ENCODE measurements around the gene ORC5. TPM values are rescaled to one million over a fixed set of nuclear protein-coding genes. Genes with fewer than 3 reads are reported as not detected.

Gene ORC5
- total RNA-seq, 3 donors from 2014 or later (not counting 1 experiment from before 2014, with no cell fraction given): 7.3 to 13.6 (median 11.8) TPM

DNA sequence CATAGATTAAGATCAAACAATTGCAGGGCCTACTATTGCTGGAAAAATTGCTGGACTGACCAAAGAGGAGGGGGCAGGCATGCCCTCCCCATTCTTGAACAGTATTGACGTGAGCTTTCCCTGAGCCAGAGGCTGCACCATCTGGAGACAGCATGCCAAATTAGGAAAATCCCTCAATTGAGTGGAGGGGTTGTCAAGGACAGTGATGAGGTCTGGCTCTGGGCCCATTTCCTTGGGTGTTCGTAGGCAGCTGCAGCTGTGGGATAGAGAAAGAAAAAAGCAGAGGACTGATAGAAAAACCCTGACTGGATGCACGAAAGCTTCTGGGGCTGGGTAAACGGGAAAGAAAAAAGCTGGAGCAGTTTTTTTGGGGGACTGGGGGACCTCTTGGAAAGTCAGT lies 22.8 kb upstream of the ORC5 start:
- H3K4me3 Mint-ChIP-seq: no peak overlapping the region
- no peak overlapping the region for H3K27ac ChIP-seq (ENCODE audit: low read length)
- H3K4me1 Mint-ChIP-seq: no peaks in the 10 kb centered on the region
- DNase-seq (no peak), ATAC-seq (no peak)
- no peaks in the 10 kb centered on the region for H3K36me3 Mint-ChIP-seq
- H3K27ac Mint-ChIP-seq: no peak overlapping the region
- no peaks in the 10 kb centered on the region for H3K9me3 ChIP-seq (ENCODE audit: control insufficient read depth, insufficient read depth, low read length)
- H3K36me3 ChIP-seq (ENCODE audit: control insufficient read depth, insufficient read depth, low read length): no peaks in the 10 kb centered on the region
- H3K4me1 ChIP-seq (ENCODE audit: control insufficient read depth, insufficient read depth, low read length): peaks cover 5% of the 10 kb centered on the region
- TF ChIP-seq CTCF (IDR thresholded peaks at IDR 0.05): no peak
- no peaks in the 10 kb centered on the region for H3K9me3 Mint-ChIP-seq
- H3K4me3 ChIP-seq (ENCODE audit: low read length): no peak overlapping the region
- no peaks in the 10 kb centered on the region for H3K27me3 ChIP-seq (ENCODE audit: control insufficient read depth, insufficient read depth, low read length)
- intact Hi-C loops (cut with micrococcal nuclease): loop anchor here (1.0 kb wide), 1 partner anchor 618 kb away; no protein-coding TSS in a partner anchor
- H3K27me3 Mint-ChIP-seq (ENCODE audit: low read depth in 2 of 2): peaks cover 21 to 25% of the 10 kb centered on the region in 2 donors
- 34% methylated on average over 4 of the region's 4 CpGs for WGBS (ENCODE audit: insufficient coverage)

DNA sequence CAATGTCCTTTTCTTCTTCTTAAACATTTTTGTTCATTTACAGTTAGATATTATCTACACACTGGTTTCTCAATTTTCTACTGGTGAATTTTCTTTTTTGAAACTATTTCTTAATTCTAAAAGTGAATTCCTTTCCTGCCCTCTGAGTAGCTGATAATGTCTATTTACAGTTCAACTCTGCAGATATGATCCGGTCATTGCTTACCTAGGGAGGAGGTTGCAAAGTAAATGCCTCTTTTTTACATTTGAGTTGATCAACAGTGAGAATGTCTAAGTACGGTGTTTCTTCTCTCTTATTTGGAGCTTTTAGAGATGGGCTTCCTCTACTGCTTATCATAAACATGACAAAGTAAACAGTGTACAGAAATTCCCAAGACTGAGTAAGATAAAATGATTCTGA lies 20.6 kb upstream of the ORC5 start:
- H3K36me3 Mint-ChIP-seq: no peaks in the 10 kb centered on the region
- H3K4me3 ChIP-seq (ENCODE audit: low read length): no peak overlapping the region
- no peak for ATAC-seq
- no peaks in the 10 kb centered on the region for H3K9me3 ChIP-seq (ENCODE audit: control insufficient read depth, insufficient read depth, low read length)
- 100% methylated on average over 1 of the region's 2 CpGs for WGBS (ENCODE audit: insufficient coverage)
- H3K27me3 Mint-ChIP-seq (ENCODE audit: low read depth in 2 of 2): peaks cover 28 to 42% of the 10 kb centered on the region in 2 donors
- no peaks in the 10 kb centered on the region for H3K9me3 Mint-ChIP-seq
- peaks cover 3% of the 10 kb centered on the region for H3K27me3 ChIP-seq (ENCODE audit: control insufficient read depth, insufficient read depth, low read length)
- no peak for TF ChIP-seq CTCF (IDR thresholded peaks at IDR 0.05)
- H3K36me3 ChIP-seq (ENCODE audit: control insufficient read depth, insufficient read depth, low read length): no peaks in the 10 kb centered on the region
- DNase-seq: no peak
- H3K4me3 Mint-ChIP-seq: no peak overlapping the region
- no peak overlapping the region for H3K27ac ChIP-seq (ENCODE audit: low read length)
- H3K4me1 Mint-ChIP-seq: no peaks in the 10 kb centered on the region
- H3K4me1 ChIP-seq (ENCODE audit: control insufficient read depth, insufficient read depth, low read length): peaks cover 5% of the 10 kb centered on the region
- intact Hi-C loops (cut with micrococcal nuclease): no loop called here
- H3K27ac Mint-ChIP-seq: no peak overlapping the region

DNA sequence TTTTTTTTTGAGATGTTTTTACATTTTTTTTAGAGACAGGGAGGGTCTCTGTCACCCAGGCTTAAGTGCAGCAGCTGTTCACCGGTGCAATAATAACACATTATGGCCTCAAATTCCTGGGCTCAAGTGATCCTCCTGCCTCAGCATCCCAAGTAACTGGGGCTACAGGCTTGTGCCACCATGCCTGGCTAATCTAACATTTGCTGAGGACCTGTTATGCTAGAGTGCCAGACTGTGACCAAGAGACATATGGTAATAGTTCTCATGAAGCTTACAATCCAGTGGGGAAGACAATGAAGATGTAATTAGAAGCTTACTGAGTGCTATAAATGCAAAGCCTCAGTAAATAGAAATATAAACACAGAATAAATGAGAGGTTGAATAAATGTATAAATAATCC lies 17.6 kb upstream of the ORC5 start:
- H3K4me3 ChIP-seq (ENCODE audit: low read length): no peak overlapping the region
- TF ChIP-seq CTCF (IDR thresholded peaks at IDR 0.05): no peak
- no peaks in the 10 kb centered on the region for H3K4me1 ChIP-seq (ENCODE audit: control insufficient read depth, insufficient read depth, low read length)
- intact Hi-C loops (cut with micrococcal nuclease): no loop called here
- no peaks in the 10 kb centered on the region for H3K4me1 Mint-ChIP-seq
- no peak overlapping the region for H3K27ac ChIP-seq (ENCODE audit: low read length)
- no peak overlapping the region for H3K4me3 Mint-ChIP-seq
- 92% methylated on average over 1 of the region's 1 CpG for WGBS (ENCODE audit: insufficient coverage)
- H3K27me3 ChIP-seq (ENCODE audit: control insufficient read depth, insufficient read depth, low read length): peaks cover 8% of the 10 kb centered on the region
- peaks cover 0 to 3% of the 10 kb centered on the region in 2 donors for H3K9me3 Mint-ChIP-seq
- H3K36me3 Mint-ChIP-seq: peaks cover under 1% of the 10 kb centered on the region
- peaks cover 26 to 54% of the 10 kb centered on the region in 2 donors for H3K27me3 Mint-ChIP-seq (ENCODE audit: low read depth in 2 of 2)
- no peak for ATAC-seq
- no peak overlapping the region for H3K27ac Mint-ChIP-seq
- H3K9me3 ChIP-seq (ENCODE audit: control insufficient read depth, insufficient read depth, low read length): peaks cover under 1% of the 10 kb centered on the region
- no peaks in the 10 kb centered on the region for H3K36me3 ChIP-seq (ENCODE audit: control insufficient read depth, insufficient read depth, low read length)
- DNase-seq: no peak

GRCh38 chr7:104217620-104218019 lies 9.8 kb upstream of the ORC5 start:
- peaks cover 3% of the 10 kb centered on the region for H3K9me3 ChIP-seq (ENCODE audit: control insufficient read depth, insufficient read depth, low read length)
- no peak overlapping the region for H3K27ac Mint-ChIP-seq
- no peaks in the 10 kb centered on the region for H3K36me3 ChIP-seq (ENCODE audit: control insufficient read depth, insufficient read depth, low read length)
- no peaks in the 10 kb centered on the region for H3K27me3 ChIP-seq (ENCODE audit: control insufficient read depth, insufficient read depth, low read length)
- H3K4me3 ChIP-seq (ENCODE audit: low read length): no peak overlapping the region
- no peaks in the 10 kb centered on the region for H3K4me1 ChIP-seq (ENCODE audit: control insufficient read depth, insufficient read depth, low read length)
- DNase-seq (no peak), ATAC-seq (no peak)
- peaks cover 22 to 51% of the 10 kb centered on the region in 2 donors for H3K27me3 Mint-ChIP-seq (ENCODE audit: low read depth in 2 of 2)
- peaks cover 0 to 6% of the 10 kb centered on the region in 2 donors for H3K9me3 Mint-ChIP-seq
- peaks cover 8% of the 10 kb centered on the region for H3K36me3 Mint-ChIP-seq
- no peak overlapping the region for H3K4me3 Mint-ChIP-seq
- TF ChIP-seq CTCF (IDR thresholded peaks at IDR 0.05): no peak
- H3K4me1 Mint-ChIP-seq: no peaks in the 10 kb centered on the region
- no peak overlapping the region for H3K27ac ChIP-seq (ENCODE audit: low read length)
- intact Hi-C loops (cut with micrococcal nuclease): no loop called here
- 63% methylated on average over 3 of the region's 4 CpGs for WGBS (ENCODE audit: insufficient coverage)

Measured in natural killer cell (primary cell).